Measurements from ENCODE around the gene APOA4.

Gene APOA4

DNA sequence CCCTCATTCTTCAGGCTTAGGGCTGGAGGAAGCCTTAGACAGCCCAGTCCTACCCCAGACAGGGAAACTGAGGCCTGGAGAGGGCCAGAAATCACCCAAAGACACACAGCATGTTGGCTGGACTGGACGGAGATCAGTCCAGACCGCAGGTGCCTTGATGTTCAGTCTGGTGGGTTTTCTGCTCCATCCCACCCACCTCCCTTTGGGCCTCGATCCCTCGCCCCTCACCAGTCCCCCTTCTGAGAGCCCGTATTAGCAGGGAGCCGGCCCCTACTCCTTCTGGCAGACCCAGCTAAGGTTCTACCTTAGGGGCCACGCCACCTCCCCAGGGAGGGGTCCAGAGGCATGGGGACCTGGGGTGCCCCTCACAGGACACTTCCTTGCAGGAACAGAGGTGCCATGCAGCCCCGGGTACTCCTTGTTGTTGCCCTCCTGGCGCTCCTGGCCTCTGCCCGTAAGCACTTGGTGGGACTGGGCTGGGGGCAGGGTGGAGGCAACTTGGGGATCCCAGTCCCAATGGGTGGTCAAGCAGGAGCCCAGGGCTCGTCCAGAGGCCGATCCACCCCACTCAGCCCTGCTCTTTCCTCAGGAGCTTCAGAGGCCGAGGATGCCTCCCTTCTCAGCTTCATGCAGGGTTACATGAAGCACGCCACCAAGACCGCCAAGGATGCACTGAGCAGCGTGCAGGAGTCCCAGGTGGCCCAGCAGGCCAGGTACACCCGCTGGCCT lies 7.2 kb upstream of the APOA4 start:
- DNase-seq, result no peak

DNA sequence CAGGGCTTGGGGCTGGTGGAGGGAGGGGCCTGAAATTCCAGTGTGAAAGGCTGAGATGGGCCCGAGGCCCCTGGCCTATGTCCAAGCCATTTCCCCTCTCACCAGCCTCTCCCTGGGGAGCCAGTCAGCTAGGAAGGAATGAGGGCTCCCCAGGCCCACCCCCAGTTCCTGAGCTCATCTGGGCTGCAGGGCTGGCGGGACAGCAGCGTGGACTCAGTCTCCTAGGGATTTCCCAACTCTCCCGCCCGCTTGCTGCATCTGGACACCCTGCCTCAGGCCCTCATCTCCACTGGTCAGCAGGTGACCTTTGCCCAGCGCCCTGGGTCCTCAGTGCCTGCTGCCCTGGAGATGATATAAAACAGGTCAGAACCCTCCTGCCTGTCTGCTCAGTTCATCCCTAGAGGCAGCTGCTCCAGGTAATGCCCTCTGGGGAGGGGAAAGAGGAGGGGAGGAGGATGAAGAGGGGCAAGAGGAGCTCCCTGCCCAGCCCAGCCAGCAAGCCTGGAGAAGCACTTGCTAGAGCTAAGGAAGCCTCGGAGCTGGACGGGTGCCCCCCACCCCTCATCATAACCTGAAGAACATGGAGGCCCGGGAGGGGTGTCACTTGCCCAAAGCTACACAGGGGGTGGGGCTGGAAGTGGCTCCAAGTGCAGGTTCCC lies 6.5 kb upstream of the APOA4 start, which contains the start of gene APOC3:
Gene APOC3 (plus strand): TSS at position 383 of the 659 bp plus-strand sequence. CDS start 676 bp downstream, outside the sequence.
- DNase-seq, result no peak

GRCh38 chr11:116828632-116829524 lies 5.8 kb upstream of the APOA4 start:
- no peak for DNase-seq

DNA sequence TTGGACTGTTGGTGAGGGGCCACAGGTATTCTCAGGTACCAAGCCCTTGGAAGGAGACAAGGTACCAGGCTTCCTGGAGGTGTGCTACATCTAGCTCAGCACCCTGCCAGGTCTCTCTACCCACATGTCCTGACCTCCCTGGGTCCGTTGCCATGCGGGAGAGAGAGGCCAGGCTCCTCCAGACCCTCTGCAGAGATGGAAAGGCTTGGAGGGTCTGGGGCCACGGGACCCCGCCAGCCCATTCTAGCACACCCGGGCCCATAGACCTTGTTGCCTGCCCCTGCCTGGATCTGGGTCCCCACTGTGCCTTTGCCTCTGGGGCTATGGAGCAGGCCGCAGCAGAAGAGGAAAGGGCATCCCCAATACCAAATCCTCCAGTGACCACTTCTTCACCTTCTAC lies 4.4 kb upstream of the APOA4 start:
- no peak for DNase-seq

- no peak for DNase-seq
These were observed 3.8 kb upstream of the APOA4 start for GRCh38 chr11:116826751-116827431.

GRCh38 chr11:116825854-116826750 lies 3.0 kb upstream of the APOA4 start:
- no peak for DNase-seq

DNA sequence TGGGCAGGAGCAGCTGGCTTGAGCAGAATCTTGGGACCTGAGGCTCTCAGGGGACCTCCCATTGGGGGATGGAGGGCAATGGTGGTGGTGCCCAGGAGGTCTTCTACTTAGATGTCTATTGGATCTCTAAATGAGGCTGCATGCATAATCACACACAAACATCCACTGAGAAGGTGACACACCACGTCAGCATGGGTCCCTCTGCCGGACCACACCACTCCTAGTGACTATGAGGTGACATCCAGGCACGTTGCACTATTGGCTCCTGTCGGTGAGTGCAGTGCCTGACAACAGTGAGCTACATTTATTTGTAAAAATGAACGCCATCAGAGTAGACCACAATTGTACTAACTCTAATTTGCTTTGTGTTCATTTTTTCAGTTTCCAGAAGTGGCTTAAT lies 2.3 kb upstream of the APOA4 start:
- no peak for DNase-seq

DNA sequence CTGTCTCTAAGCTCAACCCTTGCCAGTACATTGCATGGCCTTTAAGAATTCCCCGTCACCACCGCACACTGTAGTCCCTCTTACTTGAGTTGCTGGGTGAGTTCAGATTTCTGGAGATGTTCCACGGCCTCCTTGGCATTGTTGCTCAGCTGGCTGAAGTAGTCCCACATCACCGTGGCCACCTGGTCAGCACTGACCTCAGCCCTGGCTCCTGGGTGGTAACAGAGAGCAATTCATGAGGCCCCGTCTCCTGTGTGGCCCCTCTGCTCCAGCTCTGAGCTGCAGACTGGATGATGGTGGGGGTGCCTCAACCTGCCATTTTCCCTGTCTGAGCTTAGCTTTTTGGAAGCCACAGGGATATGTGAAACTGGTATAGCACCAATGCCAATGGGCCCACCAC lies 529 bp downstream of the APOA4 start:
- DNase-seq, result no peak

GRCh38 chr11:116821050-116821918 lies 1.8 kb downstream of the APOA4 start:
- no peak for DNase-seq

DNA sequence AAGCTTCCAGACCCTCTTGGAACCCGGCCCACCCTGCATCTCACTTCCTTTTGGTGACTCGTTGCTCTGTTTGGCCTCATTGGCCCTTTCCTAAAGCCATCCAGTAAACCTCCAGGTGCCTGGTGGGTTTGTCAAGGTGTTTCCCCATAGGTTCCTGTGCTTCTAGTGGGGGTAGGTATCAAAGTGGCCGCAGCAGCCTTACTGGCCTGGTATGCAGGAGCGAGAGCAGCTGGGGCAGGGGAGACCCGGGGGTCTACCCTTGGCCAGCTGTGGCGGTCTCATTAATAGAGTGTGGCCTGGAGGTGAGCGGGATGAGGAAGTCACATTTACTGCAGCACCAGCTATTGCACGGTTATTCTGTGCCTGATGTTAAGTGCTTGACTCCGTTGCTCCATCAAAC lies 4.1 kb downstream of the APOA4 start:
- DNase-seq, result no peak

DNA sequence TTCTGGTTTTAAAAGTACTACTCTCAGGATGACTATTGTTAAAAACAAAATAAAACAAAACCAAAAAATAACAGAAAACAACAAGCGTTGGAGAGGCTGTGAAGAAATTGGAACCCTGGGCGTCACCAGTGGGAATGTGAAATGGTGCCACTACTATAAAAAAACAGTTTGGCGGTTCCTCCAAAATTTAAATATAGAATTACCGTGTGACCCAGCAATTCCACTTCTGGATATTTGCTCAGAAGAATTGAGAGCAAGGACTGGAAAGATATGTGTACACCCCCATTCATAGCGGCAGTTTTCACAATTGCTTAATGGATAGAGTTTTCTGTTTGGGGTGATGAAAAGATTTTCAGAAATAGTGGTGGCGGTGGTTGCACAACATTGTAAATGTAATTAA lies 8.6 kb downstream of the APOA4 start:
- no peak for DNase-seq

DNA sequence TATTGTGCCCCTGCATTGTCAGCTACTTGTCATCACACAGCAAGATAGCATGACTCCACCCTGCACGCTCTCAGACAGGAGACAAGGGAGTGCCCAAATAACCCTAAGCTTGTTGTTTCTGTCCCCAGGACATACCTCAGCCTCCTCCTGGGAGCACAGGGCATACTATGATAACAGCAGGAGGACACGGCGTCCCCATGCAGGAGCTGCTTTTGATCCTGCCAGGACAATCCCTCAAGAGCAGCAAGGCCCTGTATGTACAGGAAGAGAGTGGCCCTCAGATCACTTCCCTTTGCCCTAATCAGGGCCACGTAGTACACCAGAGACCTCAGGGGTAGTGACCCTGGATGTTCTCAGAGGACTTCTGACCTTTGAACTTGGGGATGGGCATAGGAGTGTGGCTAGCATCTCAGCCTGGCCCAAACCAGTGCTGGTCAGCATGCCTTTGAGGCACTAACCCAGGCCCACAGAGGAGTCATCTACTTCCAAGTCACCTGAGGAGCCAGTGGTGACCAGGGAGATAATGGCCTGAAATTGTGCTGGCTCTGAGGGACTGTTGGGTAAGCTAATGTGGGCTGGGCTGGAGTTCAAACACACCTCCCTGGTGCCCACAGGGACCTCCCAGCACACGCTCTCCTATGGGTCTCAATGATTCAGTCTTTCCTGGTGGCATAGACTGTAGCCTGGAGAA lies 9.2 kb downstream of the APOA4 start:
- DNase-seq, result no peak

GRCh38 chr11:116813170-116813569 lies 9.9 kb downstream of the APOA4 start:
- DNase-seq, result no peak

GRCh38 chr11:116812109-116812508 lies 11.0 kb downstream of the APOA4 start:
- no peak for DNase-seq

DNA sequence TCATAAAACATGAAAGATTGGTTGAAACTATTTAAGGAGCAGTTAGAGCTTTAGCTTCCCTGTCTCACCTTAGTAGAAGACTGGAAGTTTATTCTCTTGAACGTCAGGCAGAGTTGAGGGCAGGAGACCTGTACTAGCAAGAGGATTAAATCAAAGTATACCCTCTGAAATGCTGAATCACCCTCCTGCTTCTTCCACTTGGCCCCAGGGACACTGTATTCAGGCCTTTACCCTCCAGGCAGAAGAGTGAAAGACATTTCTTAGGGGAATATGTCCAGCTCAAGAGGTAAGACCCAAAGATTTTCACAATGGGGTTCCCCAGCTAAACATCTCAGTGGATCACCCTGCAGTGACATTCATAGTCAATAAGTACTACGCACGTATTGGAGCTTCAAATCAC lies 11.9 kb downstream of the APOA4 start:
- DNase-seq, result no peak

DNA sequence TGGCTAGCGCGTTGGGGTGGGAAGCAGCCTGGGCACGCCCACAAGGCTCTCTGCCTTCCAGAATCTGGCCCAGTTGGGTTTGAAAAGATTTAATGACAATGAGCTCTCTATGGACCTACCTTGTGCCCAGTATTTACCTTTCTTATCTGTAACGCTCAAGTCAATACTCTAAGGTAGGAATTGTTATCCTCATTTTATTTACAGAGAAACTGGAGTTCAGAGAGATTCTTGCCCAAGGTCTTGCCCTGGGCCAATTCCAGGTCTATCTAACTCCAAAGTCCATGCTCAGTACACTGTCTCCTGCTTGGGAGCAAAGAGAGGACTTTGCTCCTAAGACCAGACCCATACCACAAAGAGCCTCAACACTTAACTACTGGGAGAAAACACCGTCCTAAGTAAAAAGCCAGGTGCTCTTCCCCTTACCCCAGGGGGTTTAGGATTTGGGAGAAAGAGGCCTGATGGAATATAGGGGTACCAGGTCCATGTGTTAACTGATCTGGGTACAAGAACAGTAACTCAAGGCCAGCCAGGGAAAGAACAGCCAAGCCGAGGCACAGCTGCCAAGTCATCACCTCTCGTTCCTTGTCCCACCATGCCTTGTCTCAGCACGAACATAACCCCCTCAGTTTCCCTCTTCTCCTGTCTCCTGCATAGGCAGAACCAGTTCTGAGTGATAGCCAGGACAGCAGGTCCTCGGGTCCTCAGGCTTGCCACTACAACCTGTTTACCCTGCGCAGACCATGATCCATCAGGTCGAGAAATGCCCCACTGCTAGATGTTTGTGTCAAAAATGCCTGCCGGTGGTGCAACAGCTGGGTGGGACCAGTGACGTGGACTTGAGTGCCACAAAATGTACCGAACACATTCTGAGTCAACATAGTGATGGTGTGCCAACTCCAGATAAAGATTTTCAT lies 14.6 kb downstream of the APOA4 start:
- no peak for DNase-seq

GRCh38 chr11:116807601-116808261 lies 15.4 kb downstream of the APOA4 start:
- no peak for DNase-seq

Data from amygdala (tissue), 56 donors.